Measurements from ENCODE around the gene CCR5AS.

CCR5AS gene

GRCh38 chr3:46372492-46373359 lies 34.1 kb downstream of the CCR5AS start:
- H3K9me3 ChIP-seq: no peaks in the 10 kb centered on the region
- H3K27me3 ChIP-seq (ENCODE audit: low read depth): peaks cover 64% of the 10 kb centered on the region
- H3K36me3 ChIP-seq (replicated peaks): no peaks in the 10 kb centered on the region
- in situ Hi-C loops (cut with MboI; ENCODE audit: low sequenced_read_pairs): no loop called here
- no peaks in the 10 kb centered on the region for H3K4me1 ChIP-seq
- DNase-seq (ENCODE audit: low spot score in 2 of 2): no peak
- H3K4me3 ChIP-seq: no peak overlapping the region

DNA sequence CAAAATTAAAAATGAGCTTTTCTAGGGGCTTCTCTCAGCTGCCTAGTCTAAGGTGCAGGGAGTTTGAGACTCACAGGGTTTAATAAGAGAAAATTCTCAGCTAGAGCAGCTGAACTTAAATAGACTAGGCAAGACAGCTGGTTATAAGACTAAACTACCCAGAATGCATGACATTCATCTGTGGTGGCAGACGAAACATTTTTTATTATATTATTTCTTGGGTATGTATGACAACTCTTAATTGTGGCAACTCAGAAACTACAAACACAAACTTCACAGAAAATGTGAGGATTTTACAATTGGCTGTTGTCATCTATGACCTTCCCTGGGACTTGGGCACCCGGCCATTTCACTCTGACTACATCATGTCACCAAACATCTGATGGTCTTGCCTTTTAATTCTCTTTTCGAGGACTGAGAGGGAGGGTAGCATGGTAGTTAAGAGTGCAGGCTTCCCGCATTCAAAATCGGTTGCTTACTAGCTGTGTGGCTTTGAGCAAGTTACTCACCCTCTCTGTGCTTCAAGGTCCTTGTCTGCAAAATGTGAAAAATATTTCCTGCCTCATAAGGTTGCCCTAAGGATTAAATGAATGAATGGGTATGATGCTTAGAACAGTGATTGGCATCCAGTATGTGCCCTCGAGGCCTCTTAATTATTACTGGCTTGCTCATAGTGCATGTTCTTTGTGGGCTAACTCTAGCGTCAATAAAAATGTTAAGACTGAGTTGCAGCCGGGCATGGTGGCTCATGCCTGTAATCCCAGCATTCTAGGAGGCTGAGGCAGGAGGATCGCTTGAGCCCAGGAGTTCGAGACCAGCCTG lies 35.1 kb downstream of the CCR5AS start:
- no peaks in the 10 kb centered on the region for H3K36me3 ChIP-seq (replicated peaks)
- in situ Hi-C loops (cut with MboI; ENCODE audit: low sequenced_read_pairs): no loop called here
- no peak overlapping the region for H3K4me3 ChIP-seq
- H3K27me3 ChIP-seq (ENCODE audit: low read depth): peaks cover 63% of the 10 kb centered on the region
- no peaks in the 10 kb centered on the region for H3K4me1 ChIP-seq
- no peaks in the 10 kb centered on the region for H3K9me3 ChIP-seq
- no peak for DNase-seq (ENCODE audit: low spot score in 2 of 2)

- H3K4me3 ChIP-seq: no peak within 1 kb of the TSS
- no peak for DNase-seq (ENCODE audit: low spot score in 2 of 2)
- H3K36me3 ChIP-seq (replicated peaks): no peaks in the 10 kb centered on the region
- in situ Hi-C loops (cut with MboI; ENCODE audit: low sequenced_read_pairs): no loop called here
- no peaks in the 10 kb centered on the region for H3K4me1 ChIP-seq
- H3K9me3 ChIP-seq: no peaks in the 10 kb centered on the region
- H3K27me3 ChIP-seq (ENCODE audit: low read depth): peaks cover 61% of the 10 kb centered on the region
Observed at GRCh38 chr3:46370839-46371518, 35.9 kb downstream of the CCR5AS start, which contains the start of gene CCR5. Gene CCR5, plus strand, starts transcription at chr3:46370946. Its CDS starts 1,957 bp downstream, at chr3:46372903.

DNA sequence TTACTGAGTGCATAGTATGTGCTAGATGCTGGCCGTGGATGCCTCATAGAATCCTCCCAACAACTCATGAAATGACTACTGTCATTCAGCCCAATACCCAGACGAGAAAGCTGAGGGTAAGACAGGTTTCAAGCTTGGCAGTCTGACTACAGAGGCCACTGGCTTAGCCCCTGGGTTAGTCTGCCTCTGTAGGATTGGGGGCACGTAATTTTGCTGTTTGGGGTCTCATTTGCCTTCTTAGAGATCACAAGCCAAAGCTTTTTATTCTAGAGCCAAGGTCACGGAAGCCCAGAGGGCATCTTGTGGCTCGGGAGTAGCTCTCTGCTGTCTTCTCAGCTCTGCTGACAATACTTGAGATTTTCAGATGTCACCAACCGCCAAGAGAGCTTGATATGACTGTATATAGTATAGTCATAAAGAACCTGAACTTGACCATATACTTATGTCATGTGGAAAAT lies 37.2 kb downstream of the CCR5AS start:
- Histone ChIP-seq H3K36me3 (replicated peaks) (no peaks in the 10 kb centered on the region), H3K4me1 (no peaks in the 10 kb centered on the region), H3K9me3 (no peaks in the 10 kb centered on the region), H3K4me3 (no peak overlapping the region), H3K27me3 (ENCODE audit: low read depth) (peaks cover 54% of the 10 kb centered on the region)
- no peak for DNase-seq (ENCODE audit: low spot score in 2 of 2)
- in situ Hi-C loops (cut with MboI; ENCODE audit: low sequenced_read_pairs): no loop called here

GRCh38 chr3:46369151-46369550 lies 37.7 kb downstream of the CCR5AS start:
- in situ Hi-C loops (cut with MboI; ENCODE audit: low sequenced_read_pairs): no loop called here
- H3K9me3 ChIP-seq: no peaks in the 10 kb centered on the region
- no peaks in the 10 kb centered on the region for H3K4me1 ChIP-seq
- H3K4me3 ChIP-seq: no peak overlapping the region
- DNase-seq (ENCODE audit: low spot score in 2 of 2): no peak
- no peaks in the 10 kb centered on the region for H3K36me3 ChIP-seq (replicated peaks)
- peaks cover 48% of the 10 kb centered on the region for H3K27me3 ChIP-seq (ENCODE audit: low read depth)

DNA sequence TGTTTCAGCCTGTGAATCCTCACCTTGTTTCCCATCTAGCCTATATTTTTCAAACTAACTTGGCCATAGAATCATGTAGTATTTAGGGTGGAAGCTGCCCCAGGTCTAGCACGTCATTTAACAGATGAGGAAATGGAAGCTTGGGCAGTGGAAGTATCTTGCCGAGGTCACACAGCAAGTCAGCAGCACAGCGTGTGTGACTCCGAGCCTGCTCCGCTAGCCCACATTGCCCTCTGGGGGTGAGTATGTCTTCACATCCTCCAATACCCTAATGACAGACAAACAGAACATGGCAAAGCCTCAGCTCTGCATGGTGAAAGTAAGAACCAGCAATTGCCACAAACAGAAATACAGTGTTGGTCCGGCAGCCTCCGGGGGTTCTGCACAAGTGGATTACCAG lies 38.3 kb downstream of the CCR5AS start:
- no peaks in the 10 kb centered on the region for H3K36me3 ChIP-seq (replicated peaks)
- no peaks in the 10 kb centered on the region for H3K4me1 ChIP-seq
- no peak for DNase-seq (ENCODE audit: low spot score in 2 of 2)
- in situ Hi-C loops (cut with MboI; ENCODE audit: low sequenced_read_pairs): no loop called here
- no peaks in the 10 kb centered on the region for H3K9me3 ChIP-seq
- no peak overlapping the region for H3K4me3 ChIP-seq
- H3K27me3 ChIP-seq (ENCODE audit: low read depth): peaks cover 43% of the 10 kb centered on the region

DNA sequence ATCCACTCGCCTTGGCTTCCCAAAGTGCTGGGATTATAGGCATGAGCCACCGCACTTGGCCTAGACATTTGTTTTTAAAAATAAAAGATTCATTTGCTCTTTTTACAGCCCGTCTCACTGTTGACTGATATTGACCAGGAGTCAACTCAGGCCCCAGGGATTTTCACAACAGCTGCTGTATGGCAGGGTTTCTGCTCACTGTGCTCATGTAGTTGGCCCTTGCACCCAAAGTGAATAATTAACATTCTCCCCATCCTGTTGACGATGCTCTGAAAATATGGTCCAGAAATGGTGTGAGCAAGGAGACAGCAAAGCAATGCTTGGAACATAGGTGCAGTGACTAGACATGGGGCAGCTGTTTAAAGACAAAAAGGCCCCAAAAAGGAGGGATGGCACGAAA lies 39.1 kb downstream of the CCR5AS start:
- in situ Hi-C loops (cut with MboI; ENCODE audit: low sequenced_read_pairs): no loop called here
- peaks cover 38% of the 10 kb centered on the region for H3K27me3 ChIP-seq (ENCODE audit: low read depth)
- H3K4me1 ChIP-seq: no peaks in the 10 kb centered on the region
- H3K4me3 ChIP-seq: no peak overlapping the region
- H3K9me3 ChIP-seq: no peaks in the 10 kb centered on the region
- no peaks in the 10 kb centered on the region for H3K36me3 ChIP-seq (replicated peaks)
- DNase-seq (ENCODE audit: low spot score in 2 of 2): no peak

DNA sequence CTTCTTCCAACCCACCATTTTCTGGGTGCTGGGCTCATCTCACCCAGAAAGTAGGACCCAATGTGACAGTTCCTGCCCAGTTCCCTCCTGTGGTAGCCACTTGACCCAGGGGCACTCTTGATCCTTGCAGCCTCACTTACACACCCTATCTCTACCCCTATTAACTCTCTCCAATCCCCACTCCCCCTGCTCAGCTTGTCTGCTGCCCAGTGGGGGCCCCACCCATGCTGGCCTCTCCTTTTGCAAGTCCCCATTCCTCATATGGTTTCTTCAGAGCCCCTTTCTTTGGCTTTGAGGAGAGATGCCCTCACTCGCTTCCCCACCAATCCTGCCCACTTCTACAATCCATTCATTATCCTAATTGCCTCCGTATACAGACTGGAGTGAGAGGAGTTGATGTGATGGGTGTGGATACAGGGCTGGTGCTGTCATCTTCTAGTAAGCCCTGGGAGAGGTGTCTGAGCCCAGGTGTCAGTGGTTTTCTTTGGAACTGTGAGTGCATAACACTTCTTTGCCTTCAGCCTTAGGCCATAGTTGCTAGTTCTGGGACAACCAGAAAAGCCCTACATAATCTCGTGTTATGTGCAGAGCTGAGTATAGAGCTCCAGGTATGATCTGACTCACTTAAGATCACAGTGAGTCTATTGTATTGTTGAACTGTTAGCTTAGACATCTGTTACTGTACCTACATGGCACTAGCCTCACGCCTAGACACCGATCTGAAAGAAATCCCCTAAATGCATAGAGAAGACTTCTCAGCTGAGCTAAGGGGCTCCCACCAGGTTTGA lies 40.9 kb downstream of the CCR5AS start:
- Histone ChIP-seq H3K36me3 (replicated peaks) (no peaks in the 10 kb centered on the region), H3K27me3 (ENCODE audit: low read depth) (peaks cover 27% of the 10 kb centered on the region), H3K9me3 (no peaks in the 10 kb centered on the region), H3K4me1 (no peaks in the 10 kb centered on the region), H3K4me3 (no peak overlapping the region)
- DNase-seq (ENCODE audit: low spot score in 2 of 2): no peak
- in situ Hi-C loops (cut with MboI; ENCODE audit: low sequenced_read_pairs): no loop called here

DNA sequence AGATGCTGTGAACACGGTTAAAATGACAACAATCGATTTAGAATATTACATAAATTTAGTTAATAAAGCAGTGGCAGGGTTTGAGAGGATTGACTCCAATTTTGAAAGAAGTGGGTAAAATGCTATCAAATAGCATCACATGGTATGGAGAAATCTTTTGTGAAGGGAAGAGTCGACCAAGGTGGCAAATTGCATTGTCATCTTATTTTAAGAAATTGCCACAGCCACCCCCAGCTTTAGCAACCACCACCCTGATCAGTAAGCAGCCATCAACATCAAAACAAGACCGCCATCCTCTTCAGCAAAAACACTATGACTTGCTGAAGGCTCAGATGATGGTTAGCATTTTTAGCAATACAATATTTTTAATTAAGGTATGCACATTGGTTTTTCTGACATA lies 41.8 kb downstream of the CCR5AS start:
- DNase-seq (ENCODE audit: low spot score in 2 of 2): no peak
- Histone ChIP-seq H3K36me3 (replicated peaks) (no peaks in the 10 kb centered on the region), H3K4me3 (no peak overlapping the region), H3K4me1 (no peaks in the 10 kb centered on the region), H3K9me3 (no peaks in the 10 kb centered on the region), H3K27me3 (ENCODE audit: low read depth) (peaks cover 22% of the 10 kb centered on the region)
- in situ Hi-C loops (cut with MboI; ENCODE audit: low sequenced_read_pairs): no loop called here

DNA sequence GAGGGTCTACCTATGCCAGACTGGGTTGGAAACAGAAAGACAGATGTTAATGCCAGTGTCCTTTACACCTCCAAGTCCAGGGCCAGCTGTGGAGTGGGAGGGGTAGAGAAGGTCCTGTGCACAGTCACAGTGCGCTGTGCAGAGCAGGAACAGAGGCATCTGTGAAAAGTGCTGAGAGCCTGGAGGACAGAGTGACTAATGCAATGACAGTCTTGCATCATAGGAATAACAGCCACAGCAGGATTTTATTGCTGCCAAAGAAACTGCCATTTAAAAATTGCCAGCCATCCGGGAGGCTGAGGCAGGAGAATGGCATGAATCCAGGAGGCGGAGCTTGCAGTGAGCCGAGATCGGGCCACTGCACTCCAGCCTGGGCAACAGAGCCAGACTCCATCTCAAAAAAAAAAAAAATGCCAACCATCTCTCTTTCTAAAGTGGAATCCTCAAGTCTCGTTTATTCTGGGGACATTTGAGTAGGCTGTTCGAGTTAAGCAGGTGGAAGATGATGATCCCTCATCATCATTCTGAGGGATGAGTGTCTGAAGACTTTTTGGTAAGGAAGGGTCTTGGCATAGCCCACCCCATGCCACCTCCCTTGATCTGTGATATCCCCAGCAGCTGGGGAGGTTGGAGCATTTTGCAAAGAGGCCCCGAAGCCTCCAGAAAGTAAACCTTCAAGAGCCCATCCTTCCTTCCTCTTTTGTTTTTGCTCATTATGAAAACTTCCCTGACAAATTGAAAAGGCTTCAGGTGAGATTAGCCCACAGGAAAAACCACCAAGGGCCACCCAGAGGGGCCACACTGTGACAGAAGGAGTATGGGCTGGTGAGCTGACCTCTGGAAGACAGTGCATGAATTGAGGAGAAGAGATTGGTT lies 45.2 kb downstream of the CCR5AS start:
- Histone ChIP-seq H3K36me3 (replicated peaks) (no peaks in the 10 kb centered on the region), H3K4me1 (no peaks in the 10 kb centered on the region), H3K27me3 (ENCODE audit: low read depth) (0 out of 2 replicates have a peak, but pooled peaks cover 5% of the 10 kb centered on the region), H3K9me3 (no peaks in the 10 kb centered on the region), H3K4me3 (no peak overlapping the region)
- no peak for DNase-seq (ENCODE audit: low spot score in 2 of 2)
- in situ Hi-C loops (cut with MboI; ENCODE audit: low sequenced_read_pairs): no loop called here

- Histone ChIP-seq H3K4me1 (no peaks in the 10 kb centered on the region), H3K4me3 (no peak overlapping the region)
- in situ Hi-C loops (cut with MboI; ENCODE audit: low sequenced_read_pairs): no loop called here
Observed at GRCh38 chr3:46360907-46361306, 46.0 kb downstream of the CCR5AS start.

DNA sequence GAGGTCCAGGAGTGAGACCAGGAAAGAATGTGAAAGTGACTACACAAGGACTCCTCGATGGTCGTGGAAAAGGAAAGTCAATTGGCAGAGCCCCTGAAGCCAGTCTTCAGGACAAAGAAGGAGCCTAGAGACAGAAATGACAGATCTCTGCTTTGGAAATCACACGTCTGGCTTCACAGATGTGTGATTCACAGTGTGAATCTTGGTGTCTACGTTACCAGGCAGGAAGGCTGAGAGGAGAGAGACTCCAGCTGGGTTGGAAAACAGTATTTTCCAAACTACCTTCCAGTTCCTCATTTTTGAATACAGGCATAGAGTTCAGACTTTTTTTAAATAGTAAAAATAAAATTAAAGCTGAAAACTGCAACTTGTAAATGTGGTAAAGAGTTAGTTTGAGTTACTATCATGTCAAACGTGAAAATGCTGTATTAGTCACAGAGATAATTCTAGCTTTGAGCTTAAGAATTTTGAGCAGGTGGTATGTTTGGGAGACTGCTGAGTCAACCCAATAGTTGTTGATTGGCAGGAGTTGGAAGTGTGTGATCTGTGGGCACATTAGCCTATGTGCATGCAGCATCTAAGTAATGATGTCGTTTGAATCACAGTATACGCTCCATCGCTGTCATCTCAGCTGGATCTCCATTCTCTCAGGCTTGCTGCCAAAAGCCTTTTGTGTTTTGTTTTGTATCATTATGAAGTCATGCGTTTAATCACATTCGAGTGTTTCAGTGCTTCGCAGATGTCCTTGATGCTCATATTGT lies 47.0 kb downstream of the CCR5AS start:
- DNase-seq (ENCODE audit: low spot score in 2 of 2): no peak
- Histone ChIP-seq H3K4me3 (no peak overlapping the region), H3K9me3 (no peaks in the 10 kb centered on the region), H3K4me1 (no peaks in the 10 kb centered on the region), H3K36me3 (replicated peaks) (no peaks in the 10 kb centered on the region), H3K27me3 (ENCODE audit: low read depth) (peaks cover 5% of the 10 kb centered on the region; the same call in 1 of the 2 replicates)
- in situ Hi-C loops (cut with MboI; ENCODE audit: low sequenced_read_pairs): no loop called here

More at GRCh38 chr3:46360907-46361306, 46.0 kb downstream of the CCR5AS start:
- Histone ChIP-seq H3K27me3 (ENCODE audit: low read depth) (peaks cover 5% of the 10 kb centered on the region; the same call in 1 of the 2 replicates), H3K36me3 (replicated peaks) (no peaks in the 10 kb centered on the region), H3K9me3 (no peaks in the 10 kb centered on the region)
- no peak for DNase-seq (ENCODE audit: low spot score in 2 of 2)
